GM23338 (cell line): Measurements from ENCODE around the gene ABHD5.

Experiments
- CREB1 ChIP-seq: fragments of 250-450 bp; sonication (Bioruptor Pico); IDR thresholded peaks from 2 replicates; pipeline ENCODE4 v1.5.0; 2020; ENCODE audit warnings: low read depth, mild to moderate bottlenecking, moderate library complexity
- EZH2 ChIP-seq: fragments of 200-600 bp; sonication (generic); IDR thresholded peaks from one replicate; pipeline ENCODE4 v1.8.0; 2017; ENCODE audit warnings: antibody characterized with exemption, mild to moderate bottlenecking, low read depth; ENCODE audit not compliant: unreplicated experiment
- EZH2phosphoT487 ChIP-seq: fragments of 200-600 bp; sonication (generic); IDR thresholded peaks from one replicate; pipeline ENCODE4 v1.8.1; 2018; ENCODE audit warnings: antibody characterized with exemption; ENCODE audit not compliant: unreplicated experiment
- JUNB ChIP-seq: IDR thresholded peaks from one replicate; pipeline ENCODE4 v1.6.1; 2016; ENCODE audit warnings: antibody characterized with exemption; ENCODE audit not compliant: unreplicated experiment
- NANOG ChIP-seq: IDR thresholded peaks from 2 replicates; pipeline ENCODE4 v1.6.1; 2016; ENCODE audit warnings: antibody characterized with exemption, borderline replicate concordance
- POLR2AphosphoS5 ChIP-seq: IDR thresholded peaks from 2 replicates; pipeline ENCODE4 v1.6.1; 2016; ENCODE audit warnings: antibody characterized with exemption, low read depth
- STAT1 ChIP-seq: IDR thresholded peaks from one replicate; pipeline ENCODE4 v1.6.1; 2016; ENCODE audit warnings: antibody characterized with exemption; ENCODE audit not compliant: unreplicated experiment
- ZNF114 ChIP-seq: fragments of 250-450 bp; sonication (Bioruptor Pico); IDR thresholded peaks from 2 replicates; pipeline ENCODE4 v1.5.0; 2020; ENCODE audit warnings: mild to moderate bottlenecking, moderate library complexity
- ZNF331 ChIP-seq: fragments of 250-450 bp; sonication (Bioruptor Pico); IDR thresholded peaks from 2 replicates; pipeline ENCODE4 v1.5.0; 2020; ENCODE audit warnings: low read depth, mild to moderate bottlenecking, moderate library complexity
- TF ChIP-seq, protein P1 (sequence below), 2 experiments: fragments of 200-600 bp in 1 of 2; sonication (generic) in 1 of 2; conservative IDR thresholded peaks; 2 replicates each; pipeline versions ENCODE4 v1.5.1 to v1.6.1; 2016 to 2017; ENCODE audit warnings: antibody characterized with exemption in 2 of 2, low read depth in 2 of 2, mild to moderate bottlenecking in 2 of 2, moderate library complexity in 1 of 2
- TF ChIP-seq, protein P2 (sequence below): IDR thresholded peaks from one replicate; pipeline ENCODE4 v1.6.1; 2018; ENCODE audit warnings: antibody characterized with exemption; ENCODE audit not compliant: unreplicated experiment
- TF ChIP-seq, protein P3 (sequence below): IDR thresholded peaks from 2 replicates; pipeline ENCODE4 v1.6.1; 2016; ENCODE audit warnings: antibody characterized with exemption
- TF ChIP-seq, protein P4 (sequence below): fragments of 250-450 bp; sonication (Bioruptor Pico); IDR thresholded peaks from 2 replicates; pipeline ENCODE4 v1.5.0; 2020; ENCODE audit warnings: mild to moderate bottlenecking, moderate library complexity

DNA sequence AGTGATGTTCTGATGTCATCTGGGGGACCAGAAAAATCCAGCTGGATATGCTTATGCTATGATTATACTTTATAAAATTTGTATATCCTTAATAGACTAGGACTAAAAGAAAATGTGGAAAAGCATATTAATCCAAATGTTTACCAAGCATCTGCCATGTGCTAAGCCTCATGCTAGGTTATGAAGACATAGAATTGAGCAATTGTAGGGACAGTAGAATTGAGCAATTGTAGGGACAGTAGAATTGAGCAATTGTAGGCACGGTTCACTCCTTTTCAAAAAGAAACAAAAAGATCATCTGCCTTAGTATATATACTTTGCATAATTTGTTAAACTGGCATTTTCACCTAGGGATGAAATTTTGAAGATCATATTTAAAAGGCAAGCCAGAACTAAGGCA, 18.3 kb downstream of the ABHD5 start:
- TF ChIP-seq, protein P1, sequence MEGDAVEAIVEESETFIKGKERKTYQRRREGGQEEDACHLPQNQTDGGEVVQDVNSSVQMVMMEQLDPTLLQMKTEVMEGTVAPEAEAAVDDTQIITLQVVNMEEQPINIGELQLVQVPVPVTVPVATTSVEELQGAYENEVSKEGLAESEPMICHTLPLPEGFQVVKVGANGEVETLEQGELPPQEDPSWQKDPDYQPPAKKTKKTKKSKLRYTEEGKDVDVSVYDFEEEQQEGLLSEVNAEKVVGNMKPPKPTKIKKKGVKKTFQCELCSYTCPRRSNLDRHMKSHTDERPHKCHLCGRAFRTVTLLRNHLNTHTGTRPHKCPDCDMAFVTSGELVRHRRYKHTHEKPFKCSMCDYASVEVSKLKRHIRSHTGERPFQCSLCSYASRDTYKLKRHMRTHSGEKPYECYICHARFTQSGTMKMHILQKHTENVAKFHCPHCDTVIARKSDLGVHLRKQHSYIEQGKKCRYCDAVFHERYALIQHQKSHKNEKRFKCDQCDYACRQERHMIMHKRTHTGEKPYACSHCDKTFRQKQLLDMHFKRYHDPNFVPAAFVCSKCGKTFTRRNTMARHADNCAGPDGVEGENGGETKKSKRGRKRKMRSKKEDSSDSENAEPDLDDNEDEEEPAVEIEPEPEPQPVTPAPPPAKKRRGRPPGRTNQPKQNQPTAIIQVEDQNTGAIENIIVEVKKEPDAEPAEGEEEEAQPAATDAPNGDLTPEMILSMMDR (conservative IDR thresholded peaks at IDR 0.05; ENCODE audit: low read depth in 2 of 2): no peak
- TF ChIP-seq, protein P2, sequence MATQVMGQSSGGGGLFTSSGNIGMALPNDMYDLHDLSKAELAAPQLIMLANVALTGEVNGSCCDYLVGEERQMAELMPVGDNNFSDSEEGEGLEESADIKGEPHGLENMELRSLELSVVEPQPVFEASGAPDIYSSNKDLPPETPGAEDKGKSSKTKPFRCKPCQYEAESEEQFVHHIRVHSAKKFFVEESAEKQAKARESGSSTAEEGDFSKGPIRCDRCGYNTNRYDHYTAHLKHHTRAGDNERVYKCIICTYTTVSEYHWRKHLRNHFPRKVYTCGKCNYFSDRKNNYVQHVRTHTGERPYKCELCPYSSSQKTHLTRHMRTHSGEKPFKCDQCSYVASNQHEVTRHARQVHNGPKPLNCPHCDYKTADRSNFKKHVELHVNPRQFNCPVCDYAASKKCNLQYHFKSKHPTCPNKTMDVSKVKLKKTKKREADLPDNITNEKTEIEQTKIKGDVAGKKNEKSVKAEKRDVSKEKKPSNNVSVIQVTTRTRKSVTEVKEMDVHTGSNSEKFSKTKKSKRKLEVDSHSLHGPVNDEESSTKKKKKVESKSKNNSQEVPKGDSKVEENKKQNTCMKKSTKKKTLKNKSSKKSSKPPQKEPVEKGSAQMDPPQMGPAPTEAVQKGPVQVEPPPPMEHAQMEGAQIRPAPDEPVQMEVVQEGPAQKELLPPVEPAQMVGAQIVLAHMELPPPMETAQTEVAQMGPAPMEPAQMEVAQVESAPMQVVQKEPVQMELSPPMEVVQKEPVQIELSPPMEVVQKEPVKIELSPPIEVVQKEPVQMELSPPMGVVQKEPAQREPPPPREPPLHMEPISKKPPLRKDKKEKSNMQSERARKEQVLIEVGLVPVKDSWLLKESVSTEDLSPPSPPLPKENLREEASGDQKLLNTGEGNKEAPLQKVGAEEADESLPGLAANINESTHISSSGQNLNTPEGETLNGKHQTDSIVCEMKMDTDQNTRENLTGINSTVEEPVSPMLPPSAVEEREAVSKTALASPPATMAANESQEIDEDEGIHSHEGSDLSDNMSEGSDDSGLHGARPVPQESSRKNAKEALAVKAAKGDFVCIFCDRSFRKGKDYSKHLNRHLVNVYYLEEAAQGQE: no peak
- TF ChIP-seq EZH2 (no peak), POLR2AphosphoS5 (no peak), ZNF331 (CRISPR knock-in tag) (no peak), JUNB (no peak), EZH2phosphoT487 (no peak), CREB1 (CRISPR knock-in tag) (no peak), NANOG (no peak), STAT1 (no peak), ZNF114 (no peak)
- TF ChIP-seq, protein P3, sequence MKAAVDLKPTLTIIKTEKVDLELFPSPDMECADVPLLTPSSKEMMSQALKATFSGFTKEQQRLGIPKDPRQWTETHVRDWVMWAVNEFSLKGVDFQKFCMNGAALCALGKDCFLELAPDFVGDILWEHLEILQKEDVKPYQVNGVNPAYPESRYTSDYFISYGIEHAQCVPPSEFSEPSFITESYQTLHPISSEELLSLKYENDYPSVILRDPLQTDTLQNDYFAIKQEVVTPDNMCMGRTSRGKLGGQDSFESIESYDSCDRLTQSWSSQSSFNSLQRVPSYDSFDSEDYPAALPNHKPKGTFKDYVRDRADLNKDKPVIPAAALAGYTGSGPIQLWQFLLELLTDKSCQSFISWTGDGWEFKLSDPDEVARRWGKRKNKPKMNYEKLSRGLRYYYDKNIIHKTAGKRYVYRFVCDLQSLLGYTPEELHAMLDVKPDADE: no peak
- TF ChIP-seq, protein P4, sequence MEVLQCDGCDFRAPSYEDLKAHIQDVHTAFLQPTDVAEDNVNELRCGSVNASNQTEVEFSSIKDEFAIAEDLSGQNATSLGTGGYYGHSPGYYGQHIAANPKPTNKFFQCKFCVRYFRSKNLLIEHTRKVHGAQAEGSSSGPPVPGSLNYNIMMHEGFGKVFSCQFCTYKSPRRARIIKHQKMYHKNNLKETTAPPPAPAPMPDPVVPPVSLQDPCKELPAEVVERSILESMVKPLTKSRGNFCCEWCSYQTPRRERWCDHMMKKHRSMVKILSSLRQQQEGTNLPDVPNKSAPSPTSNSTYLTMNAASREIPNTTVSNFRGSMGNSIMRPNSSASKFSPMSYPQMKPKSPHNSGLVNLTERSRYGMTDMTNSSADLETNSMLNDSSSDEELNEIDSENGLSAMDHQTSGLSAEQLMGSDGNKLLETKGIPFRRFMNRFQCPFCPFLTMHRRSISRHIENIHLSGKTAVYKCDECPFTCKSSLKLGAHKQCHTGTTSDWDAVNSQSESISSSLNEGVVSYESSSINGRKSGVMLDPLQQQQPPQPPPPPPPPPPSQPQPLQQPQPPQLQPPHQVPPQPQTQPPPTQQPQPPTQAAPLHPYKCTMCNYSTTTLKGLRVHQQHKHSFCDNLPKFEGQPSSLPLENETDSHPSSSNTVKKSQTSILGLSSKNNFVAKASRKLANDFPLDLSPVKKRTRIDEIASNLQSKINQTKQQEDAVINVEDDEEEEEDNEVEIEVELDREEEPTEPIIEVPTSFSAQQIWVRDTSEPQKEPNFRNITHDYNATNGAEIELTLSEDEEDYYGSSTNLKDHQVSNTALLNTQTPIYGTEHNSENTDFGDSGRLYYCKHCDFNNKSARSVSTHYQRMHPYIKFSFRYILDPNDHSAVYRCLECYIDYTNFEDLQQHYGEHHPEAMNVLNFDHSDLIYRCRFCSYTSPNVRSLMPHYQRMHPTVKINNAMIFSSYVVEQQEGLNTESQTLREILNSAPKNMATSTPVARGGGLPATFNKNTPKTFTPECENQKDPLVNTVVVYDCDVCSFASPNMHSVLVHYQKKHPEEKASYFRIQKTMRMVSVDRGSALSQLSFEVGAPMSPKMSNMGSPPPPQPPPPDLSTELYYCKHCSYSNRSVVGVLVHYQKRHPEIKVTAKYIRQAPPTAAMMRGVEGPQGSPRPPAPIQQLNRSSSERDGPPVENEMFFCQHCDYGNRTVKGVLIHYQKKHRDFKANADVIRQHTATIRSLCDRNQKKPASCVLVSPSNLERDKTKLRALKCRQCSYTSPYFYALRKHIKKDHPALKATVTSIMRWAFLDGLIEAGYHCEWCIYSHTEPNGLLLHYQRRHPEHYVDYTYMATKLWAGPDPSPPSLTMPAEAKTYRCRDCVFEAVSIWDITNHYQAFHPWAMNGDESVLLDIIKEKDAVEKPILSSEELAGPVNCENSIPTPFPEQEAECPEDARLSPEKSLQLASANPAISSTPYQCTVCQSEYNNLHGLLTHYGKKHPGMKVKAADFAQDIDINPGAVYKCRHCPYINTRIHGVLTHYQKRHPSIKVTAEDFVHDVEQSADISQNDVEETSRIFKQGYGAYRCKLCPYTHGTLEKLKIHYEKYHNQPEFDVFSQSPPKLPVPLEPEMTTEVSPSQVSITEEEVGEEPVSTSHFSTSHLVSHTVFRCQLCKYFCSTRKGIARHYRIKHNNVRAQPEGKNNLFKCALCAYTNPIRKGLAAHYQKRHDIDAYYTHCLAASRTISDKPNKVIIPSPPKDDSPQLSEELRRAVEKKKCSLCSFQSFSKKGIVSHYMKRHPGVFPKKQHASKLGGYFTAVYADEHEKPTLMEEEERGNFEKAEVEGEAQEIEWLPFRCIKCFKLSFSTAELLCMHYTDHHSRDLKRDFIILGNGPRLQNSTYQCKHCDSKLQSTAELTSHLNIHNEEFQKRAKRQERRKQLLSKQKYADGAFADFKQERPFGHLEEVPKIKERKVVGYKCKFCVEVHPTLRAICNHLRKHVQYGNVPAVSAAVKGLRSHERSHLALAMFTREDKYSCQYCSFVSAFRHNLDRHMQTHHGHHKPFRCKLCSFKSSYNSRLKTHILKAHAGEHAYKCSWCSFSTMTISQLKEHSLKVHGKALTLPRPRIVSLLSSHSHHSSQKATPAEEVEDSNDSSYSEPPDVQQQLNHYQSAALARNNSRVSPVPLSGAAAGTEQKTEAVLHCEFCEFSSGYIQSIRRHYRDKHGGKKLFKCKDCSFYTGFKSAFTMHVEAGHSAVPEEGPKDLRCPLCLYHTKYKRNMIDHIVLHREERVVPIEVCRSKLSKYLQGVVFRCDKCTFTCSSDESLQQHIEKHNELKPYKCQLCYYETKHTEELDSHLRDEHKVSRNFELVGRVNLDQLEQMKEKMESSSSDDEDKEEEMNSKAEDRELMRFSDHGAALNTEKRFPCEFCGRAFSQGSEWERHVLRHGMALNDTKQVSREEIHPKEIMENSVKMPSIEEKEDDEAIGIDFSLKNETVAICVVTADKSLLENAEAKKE (CRISPR knock-in tag): no peak
